HepG2 (cell line): ENCODE measurements around the gene ARL15. TPM values are rescaled to one million over a fixed set of nuclear protein-coding genes. Genes with fewer than 3 reads are reported as not detected.

ENCODE experiments used
- ATAC-seq: fragments of 200-7000 bp; cut with Tn5 transposase; 3 replicates; pipeline ENCODE4 v1.9.1; 2020; ENCODE audit warnings: mild to moderate bottlenecking, moderate library complexity
- BruUV-seq: library from RNA; stranded (reverse); fragments of 400-500 nt; replicated peaks from 2 replicates; lab custom pipeline; 2021; lab: Mats Ljungman, UMichigan
- CTCF ChIA-PET: fragments of 300-600 bp; formaldehyde crosslinking; extraction: SDS; loops from one replicate; lab custom pipeline; 2021; ENCODE audit warnings: low total read pairs, inconsistent platforms, low intra/inter-chr PET ratio; lab: Yijun Ruan, JAX
- POLR2A ChIA-PET: fragments of 350-600 bp; sonication (Branson Sonifier 250); formaldehyde crosslinking; loops from one replicate; lab custom pipeline; 2020; ENCODE audit warnings: antibody characterized with exemption, inconsistent platforms; lab: Yijun Ruan, JAX
- DNase-seq: peaks from one replicate; pipeline ENCODE4 v3.0.0-alpha.2; 2015; ENCODE audit warnings: low spot score
- FAIRE-seq: peaks from 3 replicates; lab custom pipeline; 2011; peaks lifted over from hg19 to GRCh38; lab: Jason Lieb, UNC
- H2AFZ ChIP-seq: one replicate; pipeline ENCODE4 v1.6.1; 2011; ENCODE audit warnings: low read length, inconsistent platforms
- H3K27ac ChIP-seq: fragments of 300-600 bp; 3 replicates; pipeline ENCODE4 v1.8.0; 2011; ENCODE audit warnings: mixed run types, mild to moderate bottlenecking, mixed read lengths, low read length, inconsistent platforms; ENCODE audit not compliant: insufficient read depth; ENCODE audit errors: extremely low read length
- H3K27me3 ChIP-seq, 2 experiments: fragments of 200-600 bp in 1 of 2; 2 replicates in 1 of 2; 3 replicates in 1 of 2; pipeline versions ENCODE4 v1.6.0 to v1.8.0; 2011; ENCODE audit warnings: low read length in 2 of 2, mild to moderate bottlenecking in 2 of 2, moderate library complexity in 2 of 2, inconsistent platforms in 1 of 2; ENCODE audit not compliant: insufficient read depth in 2 of 2, control insufficient read depth in 1 of 2
- H3K36me3 ChIP-seq, 2 experiments: fragments of 200-600 bp in 1 of 2; replicated peaks in 1 of 2; 2 replicates in 1 of 2; 3 replicates in 1 of 2; pipeline versions ENCODE4 v1.5.1 to v1.8.0; 2011; ENCODE audit warnings: low read length in 2 of 2, inconsistent platforms in 1 of 2; ENCODE audit not compliant: insufficient read depth in 2 of 2, control insufficient read depth in 1 of 2
- H3K4me1 ChIP-seq: 2 replicates; pipeline ENCODE4 v1.5.1; 2012; ENCODE audit warnings: low read length, inconsistent platforms; ENCODE audit not compliant: insufficient read depth
- H3K4me2 ChIP-seq: 2 replicates; pipeline ENCODE4 v1.6.0; 2011; ENCODE audit warnings: low read depth, low read length, inconsistent platforms
- H3K4me3 ChIP-seq, 3 experiments: fragments of 200-600 bp in 1 of 3; sonication (generic), shearing (Covaris generic) in 1 of 3; replicated peaks in 1 of 3; 2 replicates each; pipeline ENCODE4 v1.5.1; 2011 to 2016; ENCODE audit warnings: low read length in 3 of 3, inconsistent platforms in 2 of 3, low read depth in 2 of 3, mild to moderate bottlenecking in 2 of 3, control low read depth in 1 of 3, mixed read lengths in 1 of 3; ENCODE audit not compliant: insufficient read depth in 1 of 3
- H3K79me2 ChIP-seq: one replicate; pipeline ENCODE4 v1.6.1; 2011; ENCODE audit warnings: low read length, inconsistent platforms; ENCODE audit not compliant: insufficient read depth
- H3K9ac ChIP-seq: 2 replicates; pipeline ENCODE4 v1.6.0; 2011; ENCODE audit warnings: mild to moderate bottlenecking, low read depth, low read length, inconsistent platforms; ENCODE audit not compliant: insufficient read depth
- H3K9me3 ChIP-seq: 2 replicates; pipeline ENCODE4 v1.5.1; 2012; ENCODE audit warnings: mild to moderate bottlenecking, low read length
- H4K20me1 ChIP-seq: 2 replicates; pipeline ENCODE4 v1.6.0; 2011; ENCODE audit warnings: inconsistent platforms, mild to moderate bottlenecking, low read length, moderate library complexity; ENCODE audit not compliant: insufficient read depth
- MAFF ChIP-seq: IDR thresholded peaks from 2 replicates; pipeline ENCODE4 v1.6.1; 2011; ENCODE audit warnings: low read depth, low read length, improper control_type of control experiment
- MAFK ChIP-seq, 2 experiments: IDR thresholded peaks in 1 of 2; conservative IDR thresholded peaks in 1 of 2; 2 replicates each; pipeline ENCODE4 v1.6.1; 2011; ENCODE audit warnings: improper control_type of control experiment in 2 of 2, low read length in 2 of 2
- NFE2L2 ChIP-seq: fragments of 150-350 bp; IDR thresholded peaks from 2 replicates; pipeline ENCODE4 v1.6.1; 2014; ENCODE audit warnings: low read length
- NPAS2 ChIP-seq: sonication (generic); formaldehyde crosslinking; IDR thresholded peaks from 2 replicates; pipeline ENCODE4 v1.8.0; 2022; ENCODE audit warnings: mild to moderate bottlenecking, missing genetic modification reagents, borderline replicate concordance
- PHB2 ChIP-seq: fragments of 450-650 bp; IDR thresholded peaks from 2 replicates; pipeline ENCODE4 v1.6.1; 2018; ENCODE audit not compliant: partially characterized antibody
- SNAPC5 ChIP-seq: sonication (generic); formaldehyde crosslinking; IDR thresholded peaks from 2 replicates; pipeline ENCODE4 v1.8.1; 2023; ENCODE audit warnings: mild to moderate bottlenecking, missing genetic modification reagents, borderline replicate concordance
- STAT5B ChIP-seq: sonication (generic); formaldehyde crosslinking; IDR thresholded peaks from 2 replicates; pipeline ENCODE4 v1.4.0; 2020; ENCODE audit warnings: missing genetic modification reagents
- ZNF280D ChIP-seq: sonication (generic); formaldehyde crosslinking; IDR thresholded peaks from 2 replicates; pipeline ENCODE4 v1.5.1; 2020; ENCODE audit warnings: mild to moderate bottlenecking, missing genetic modification reagents
- ZNF576 ChIP-seq: sonication (generic); formaldehyde crosslinking; IDR thresholded peaks from 2 replicates; pipeline ENCODE4 v1.4.0; 2020; ENCODE audit warnings: mild to moderate bottlenecking, missing genetic modification reagents
- ZNF772 ChIP-seq: sonication (generic); formaldehyde crosslinking; IDR thresholded peaks from 2 replicates; pipeline ENCODE4 v1.5.0; 2020; ENCODE audit warnings: mild to moderate bottlenecking, missing genetic modification reagents
- WGBS: methylation state at CpG from one replicate; pipeline ENCODE4 v1.1.6; 2017; ENCODE audit warnings: low lambda C conversion rate; 5-methylcytosine and 5-hydroxymethylcytosine counted together
- in situ Hi-C: cut with HindIII; loops from 2 replicates; pipeline ENCODE4 v1.10.0; 2017; ENCODE audit warnings: low pct_unique_long_range_greater_than_20kb; ENCODE audit not compliant: extremely low pct_ligation_motif_present
- intact Hi-C: fragments of 100-400 bp; cut with micrococcal nuclease; formaldehyde crosslinking; loops from one replicate; pipeline ENCODE4 v1.10.0; 2022; ENCODE audit not compliant: unreplicated experiment
- polyA plus RNA-seq, 8 experiments: library from polyadenylated mRNA; depleted of rRNA in 3 of 8; stranded (reverse) in 7 of 8; unstranded in 1 of 8; fragments of >200 nt; fragmentation: Illumina TruSeq in 4 of 8; extraction: Trizol in 4 of 8; gene quantifications; 2 replicates each; pipeline versions ENCODE4 v1.2.1 to v1.2.3, GENCODE V29; 2011 to 2016; ENCODE audit warnings: low read depth in 4 of 8, missing spikeins in 1 of 8, mixed read lengths in 1 of 8; ENCODE audit not compliant: insufficient read depth in 1 of 8
- total RNA-seq, 5 experiments: library from RNA; depleted of rRNA; stranded (reverse); fragments of >200 nt; fragmentation: Illumina TruSeq; extraction: Trizol; gene quantifications; 2 replicates each; pipeline ENCODE4 v1.2.3, GENCODE V29; 2016; ENCODE audit warnings: low read depth in 1 of 5

Gene ARL15
- total and polyA plus RNA-seq, 2 of the 13 experiments (the other 11 are each of a cell fraction or from before 2014, with no cell fraction given), result 2.5 to 7.7 TPM

- intact Hi-C loops (no loop called here), in situ Hi-C loops (no loop called here)
- ATAC-seq, result no peak
- H4K20me1 ChIP-seq, result no peaks in the 10 kb centered on the region
- H3K4me2 ChIP-seq, result no peak overlapping the region
- 55% methylated on average over 2 of the region's 2 CpGs for WGBS
- TF ChIP-seq ZNF280D (CRISPR knock-in tag), result no peak
- TF ChIP-seq PHB2, result no peak
- TF ChIP-seq STAT5B (CRISPR knock-in tag), result no peak
- no peak for TF ChIP-seq ZNF576 (CRISPR knock-in tag)
- TF ChIP-seq NFE2L2, result no peak
- TF ChIP-seq MAFF, result peak; percentile 54
- TF ChIP-seq MAFK (conservative IDR thresholded peaks at IDR 0.05 in 1 of 2, IDR thresholded peaks at IDR 0.05 in 1 of 2; ENCODE audit: low read length in 2 of 2), result peak; percentile 41 to 60; a peak in 2 of 4 replicates
- no peak for TF ChIP-seq NPAS2 (CRISPR knock-in tag)
- TF ChIP-seq SNAPC5 (CRISPR knock-in tag), result no peak
- no peak for TF ChIP-seq ZNF772
- no peaks in the 10 kb centered on the region for H3K27me3 ChIP-seq
- ChIA-PET POLR2A (no interaction called here), CTCF (no interaction called here)
- H3K36me3 ChIP-seq, result no peaks in the 10 kb centered on the region
- BruUV-seq, result no TSS peak
- no peak overlapping the region for H3K9ac ChIP-seq
- no peak overlapping the region for H2AFZ ChIP-seq
- H3K4me1 ChIP-seq, result no peaks in the 10 kb centered on the region
- no peaks in the 10 kb centered on the region for H3K79me2 ChIP-seq
- no peak overlapping the region for H3K4me3 ChIP-seq
- DNase-seq, result no peak
- no peaks in the 10 kb centered on the region for H3K9me3 ChIP-seq
- FAIRE-seq, result no peak
- H3K27ac ChIP-seq, result no peak overlapping the region
Observed at GRCh38 chr5:54094706-54095105, 215.7 kb downstream of the ARL15 start.
